ENCODE results near the gene TEX22.

The TEX22 gene

GRCh38 chr14:105445290-105445689, 47.0 kb downstream of the TEX22 start:
- Histone ChIP-seq H3F3A (ENCODE audit: insufficient read depth, low read length) (no peaks in the 10 kb centered on the region), H3K9me2 (replicated peaks; ENCODE audit: insufficient read depth, low read length) (no peaks in the 10 kb centered on the region), H2AFZ (ENCODE audit: low read length) (no peak overlapping the region), H3K9me3 (replicated peaks; ENCODE audit: insufficient read depth, low read length) (no peaks in the 10 kb centered on the region), H3K79me2 (ENCODE audit: low read length) (no peaks in the 10 kb centered on the region), H3K4me2 (ENCODE audit: low read depth, low read length) (no peak overlapping the region), H4K20me1 (ENCODE audit: insufficient read depth, low read length) (no peaks in the 10 kb centered on the region), H3K27me3 (replicated peaks; ENCODE audit: insufficient read depth, low read length) (no peaks in the 10 kb centered on the region), H3K9ac (ENCODE audit: low read length) (no peak overlapping the region), H3K4me3 (ENCODE audit: low read length) (no peak overlapping the region), H3K4me1 (ENCODE audit: low read length) (no peaks in the 10 kb centered on the region), H3K27ac (ENCODE audit: low read length) (no peak overlapping the region), H3K36me3 (replicated peaks; ENCODE audit: insufficient read depth, low read length) (no peaks in the 10 kb centered on the region)
- DNase-seq: no peak
- no peak for TF ChIP-seq CTCF (IDR thresholded peaks at IDR 0.05; ENCODE audit: low read length)
- TF ChIP-seq EZH2 (optimal IDR thresholded peaks at IDR 0.05; ENCODE audit: low read depth, low read length): no peak
- TF ChIP-seq EZH2phosphoT487 (IDR thresholded peaks at IDR 0.05; ENCODE audit: low read length): no peak

GRCh38 chr14:105445901-105446845, 47.8 kb downstream of the TEX22 start:
- Histone ChIP-seq H3K9me2 (replicated peaks; ENCODE audit: insufficient read depth, low read length) (no peaks in the 10 kb centered on the region), H3K27me3 (replicated peaks; ENCODE audit: insufficient read depth, low read length) (no peaks in the 10 kb centered on the region), H3K79me2 (ENCODE audit: low read length) (no peaks in the 10 kb centered on the region), H3F3A (ENCODE audit: insufficient read depth, low read length) (no peaks in the 10 kb centered on the region), H3K9me3 (replicated peaks; ENCODE audit: insufficient read depth, low read length) (no peaks in the 10 kb centered on the region), H3K4me3 (ENCODE audit: low read length) (no peak overlapping the region), H4K20me1 (ENCODE audit: insufficient read depth, low read length) (no peaks in the 10 kb centered on the region), H3K9ac (ENCODE audit: low read length) (no peak overlapping the region), H3K27ac (ENCODE audit: low read length) (no peak overlapping the region), H2AFZ (ENCODE audit: low read length) (no peak overlapping the region), H3K4me1 (ENCODE audit: low read length) (no peaks in the 10 kb centered on the region), H3K4me2 (ENCODE audit: low read depth, low read length) (no peak overlapping the region), H3K36me3 (replicated peaks; ENCODE audit: insufficient read depth, low read length) (no peaks in the 10 kb centered on the region)
- TF ChIP-seq EZH2phosphoT487 (IDR thresholded peaks at IDR 0.05; ENCODE audit: low read length) (no peak), EZH2 (optimal IDR thresholded peaks at IDR 0.05; ENCODE audit: low read depth, low read length) (no peak), CTCF (IDR thresholded peaks at IDR 0.05; ENCODE audit: low read length) (no peak)
- no peak for DNase-seq

- no peaks in the 10 kb centered on the region for H3K9me3 ChIP-seq (replicated peaks; ENCODE audit: insufficient read depth, low read length)
- no peaks in the 10 kb centered on the region for H3K79me2 ChIP-seq (ENCODE audit: low read length)
- H3F3A ChIP-seq (ENCODE audit: insufficient read depth, low read length): no peaks in the 10 kb centered on the region
- H2AFZ ChIP-seq (ENCODE audit: low read length): no peak overlapping the region
- TF ChIP-seq EZH2 (optimal IDR thresholded peaks at IDR 0.05; ENCODE audit: low read depth, low read length) (no peak), CTCF (IDR thresholded peaks at IDR 0.05; ENCODE audit: low read length) (no peak), EZH2phosphoT487 (IDR thresholded peaks at IDR 0.05; ENCODE audit: low read length) (no peak)
- H3K36me3 ChIP-seq (replicated peaks; ENCODE audit: insufficient read depth, low read length): no peaks in the 10 kb centered on the region
- H3K27me3 ChIP-seq (replicated peaks; ENCODE audit: insufficient read depth, low read length): no peaks in the 10 kb centered on the region
- no peaks in the 10 kb centered on the region for H3K4me1 ChIP-seq (ENCODE audit: low read length)
- no peak overlapping the region for H3K4me3 ChIP-seq (ENCODE audit: low read length)
- H3K4me2 ChIP-seq (ENCODE audit: low read depth, low read length): no peak overlapping the region
- no peak overlapping the region for H3K27ac ChIP-seq (ENCODE audit: low read length)
- H4K20me1 ChIP-seq (ENCODE audit: insufficient read depth, low read length): no peaks in the 10 kb centered on the region
- no peak overlapping the region for H3K9ac ChIP-seq (ENCODE audit: low read length)
- no peak for DNase-seq
- no peaks in the 10 kb centered on the region for H3K9me2 ChIP-seq (replicated peaks; ENCODE audit: insufficient read depth, low read length)
These were observed 48.6 kb downstream of the TEX22 start for GRCh38 chr14:105446971-105447370.

All from MM.1S (cell line).